Astrocyte (in vitro differentiated cells and primary cell): ENCODE data around the gene SPHK1. TPM values are rescaled to one million over a fixed set of nuclear protein-coding genes. Genes with fewer than 3 reads are reported as not detected.
A peak's percentile ranks its signal among the peaks of the same experiment; 100 is the strongest.

ENCODE experiments used
- DNase-seq: peaks from one replicate; pipeline ENCODE4 v3.0.0-alpha.2; 2010; ENCODE audit warnings: low read depth
- FAIRE-seq: peaks from 2 replicates; lab custom pipeline; 2011; peaks lifted over from hg19 to GRCh38; lab: Jason Lieb, UNC
- H2AFZ ChIP-seq: 2 replicates; pipeline ENCODE4 v1.6.0; 2012; ENCODE audit warnings: low read depth, low read length, inconsistent platforms
- H3K27ac ChIP-seq: 2 replicates; pipeline ENCODE4 v1.5.1; 2011; ENCODE audit warnings: low read depth, low read length, inconsistent platforms
- H3K27me3 ChIP-seq: 2 replicates; pipeline ENCODE4 v1.6.0; 2011; ENCODE audit warnings: low read length, inconsistent platforms; ENCODE audit not compliant: insufficient read depth
- H3K36me3 ChIP-seq: 2 replicates; pipeline ENCODE4 v1.5.1; 2011; ENCODE audit warnings: low read length, inconsistent platforms; ENCODE audit not compliant: insufficient read depth
- H3K4me1 ChIP-seq: 2 replicates; pipeline ENCODE4 v1.5.1; 2011; ENCODE audit warnings: low read length, inconsistent platforms; ENCODE audit not compliant: insufficient read depth
- H3K4me2 ChIP-seq: 2 replicates; pipeline ENCODE4 v1.6.0; 2012; ENCODE audit warnings: low read length, inconsistent platforms
- H3K4me3 ChIP-seq: 2 replicates; pipeline ENCODE4 v1.5.1; 2011; ENCODE audit warnings: low read depth, mild to moderate bottlenecking, low read length, inconsistent platforms; ENCODE audit not compliant: insufficient read depth
- H3K79me2 ChIP-seq: 2 replicates; pipeline ENCODE4 v1.6.0; 2012; ENCODE audit warnings: mild to moderate bottlenecking, low read length, inconsistent platforms; ENCODE audit not compliant: insufficient read depth
- H3K9ac ChIP-seq: 2 replicates; pipeline ENCODE4 v1.6.0; 2012; ENCODE audit warnings: mild to moderate bottlenecking, low read length, inconsistent platforms
- H3K9me3 ChIP-seq: 2 replicates; pipeline ENCODE4 v1.5.1; 2012; ENCODE audit warnings: low read depth, mild to moderate bottlenecking, low read length, inconsistent platforms; ENCODE audit not compliant: insufficient read depth
- H4K20me1 ChIP-seq: 2 replicates; pipeline ENCODE4 v1.6.0; 2012; ENCODE audit warnings: low read length, inconsistent platforms; ENCODE audit not compliant: insufficient read depth
- H3K27ac Mint-ChIP-seq: one replicate; pipeline ENCODE4 v1.8.0; 2021; ENCODE audit warnings: mild to moderate bottlenecking, mixed read lengths; ENCODE audit not compliant: unreplicated experiment
- H3K27me3 Mint-ChIP-seq: one replicate; pipeline ENCODE4 v1.8.0; 2021; ENCODE audit warnings: low read depth, mixed read lengths; ENCODE audit not compliant: unreplicated experiment
- H3K36me3 Mint-ChIP-seq: one replicate; pipeline ENCODE4 v1.8.0; 2021; ENCODE audit warnings: low read depth, mixed read lengths; ENCODE audit not compliant: unreplicated experiment
- H3K4me1 Mint-ChIP-seq: one replicate; pipeline ENCODE4 v1.8.0; 2021; ENCODE audit warnings: low read depth, mixed read lengths; ENCODE audit not compliant: unreplicated experiment
- H3K4me3 Mint-ChIP-seq: one replicate; pipeline ENCODE4 v1.8.0; 2021; ENCODE audit warnings: mild to moderate bottlenecking, moderate library complexity, mixed read lengths; ENCODE audit not compliant: unreplicated experiment
- H3K9me3 Mint-ChIP-seq: one replicate; pipeline ENCODE4 v1.8.0; 2021; ENCODE audit warnings: mild to moderate bottlenecking, mixed read lengths; ENCODE audit not compliant: unreplicated experiment
- CTCF ChIP-seq: IDR thresholded peaks from 2 replicates; pipeline ENCODE4 v1.5.1; 2011; ENCODE audit warnings: low read depth, mild to moderate bottlenecking, inconsistent platforms, low read length, moderate library complexity; ENCODE audit not compliant: insufficient read depth
- EZH2 ChIP-seq: IDR thresholded peaks from 2 replicates; pipeline ENCODE4 v1.6.1; 2012; ENCODE audit warnings: mild to moderate bottlenecking, low read length, inconsistent platforms; ENCODE audit not compliant: insufficient read depth
- total RNA-seq: library from RNA; stranded (reverse); gene quantifications from 2 replicates; pipeline ENCODE4 v1.2.1, GENCODE V29; 2021

Gene SPHK1
- total RNA-seq, 1 donor from 2014 or later = 34.8 TPM

GRCh38 chr17:76366247-76366646, 18.2 kb upstream of the SPHK1 start:
- no peak for FAIRE-seq
- Mint-ChIP-seq H3K27ac (no peak overlapping the region), H3K4me1 (peaks cover 8% of the 10 kb centered on the region), H3K4me3 (no peak overlapping the region), H3K36me3 (peaks cover 7% of the 10 kb centered on the region), H3K9me3 (peaks cover 2% of the 10 kb centered on the region), H3K27me3 (peaks cover 2% of the 10 kb centered on the region)
- Histone ChIP-seq H3K9me3 (no peaks in the 10 kb centered on the region), H2AFZ (no peak overlapping the region), H3K9ac (no peak overlapping the region), H3K36me3 (no peaks in the 10 kb centered on the region), H3K27ac (no peak overlapping the region), H3K27me3 (no peaks in the 10 kb centered on the region), H3K4me1 (peaks cover 29% of the 10 kb centered on the region), H3K4me3 (no peak overlapping the region), H4K20me1 (no peaks in the 10 kb centered on the region), H3K4me2 (no peak overlapping the region), H3K79me2 (peaks cover 8% of the 10 kb centered on the region)
- TF ChIP-seq EZH2 (no peak), CTCF (no peak)
- no peak for DNase-seq

- Mint-ChIP-seq H3K27me3 (no peaks in the 10 kb centered on the region), H3K9me3 (peaks cover 2% of the 10 kb centered on the region), H3K36me3 (peaks cover 5% of the 10 kb centered on the region), H3K4me1 (peaks cover 14% of the 10 kb centered on the region), H3K4me3 (no peak overlapping the region), H3K27ac (no peak overlapping the region)
- no peak for DNase-seq
- H2AFZ ChIP-seq = no peak overlapping the region
- H3K4me1 ChIP-seq = peaks cover 41% of the 10 kb centered on the region
- H3K36me3 ChIP-seq = no peaks in the 10 kb centered on the region
- no peak overlapping the region for H3K4me3 ChIP-seq
- peak overlapping the region; percentile 100 for H3K27ac ChIP-seq
- no peak for FAIRE-seq
- no peaks in the 10 kb centered on the region for H3K9me3 ChIP-seq
- no peaks in the 10 kb centered on the region for H4K20me1 ChIP-seq
- no peak overlapping the region for H3K9ac ChIP-seq
- peaks cover 8% of the 10 kb centered on the region for H3K79me2 ChIP-seq
- H3K27me3 ChIP-seq = no peaks in the 10 kb centered on the region
- H3K4me2 ChIP-seq = no peak overlapping the region
- TF ChIP-seq CTCF = no peak
- TF ChIP-seq EZH2 = no peak
Measured at GRCh38 chr17:76367642-76368041, 16.8 kb upstream of the SPHK1 start.

GRCh38 chr17:76368545-76368944, 15.9 kb upstream of the SPHK1 start:
- TF ChIP-seq CTCF = no peak
- no peak for TF ChIP-seq EZH2
- Histone ChIP-seq H3K9me3 (no peaks in the 10 kb centered on the region), H2AFZ (peak overlapping the region; percentile 59), H3K9ac (peak overlapping the region; percentile 85), H4K20me1 (no peaks in the 10 kb centered on the region), H3K27me3 (no peaks in the 10 kb centered on the region), H3K4me3 (no peak overlapping the region), H3K27ac (peak overlapping the region; percentile 100), H3K4me2 (peak overlapping the region; percentile 72), H3K4me1 (peaks cover 48% of the 10 kb centered on the region), H3K36me3 (no peaks in the 10 kb centered on the region), H3K79me2 (peaks cover 8% of the 10 kb centered on the region)
- Mint-ChIP-seq H3K4me1 (peaks cover 14% of the 10 kb centered on the region), H3K4me3 (no peak overlapping the region), H3K27me3 (no peaks in the 10 kb centered on the region), H3K9me3 (peaks cover 2% of the 10 kb centered on the region), H3K27ac (no peak overlapping the region), H3K36me3 (peaks cover 5% of the 10 kb centered on the region)
- no peak for FAIRE-seq
- DNase-seq = no peak
